ENCODE results near the gene TTC34.

DNA sequence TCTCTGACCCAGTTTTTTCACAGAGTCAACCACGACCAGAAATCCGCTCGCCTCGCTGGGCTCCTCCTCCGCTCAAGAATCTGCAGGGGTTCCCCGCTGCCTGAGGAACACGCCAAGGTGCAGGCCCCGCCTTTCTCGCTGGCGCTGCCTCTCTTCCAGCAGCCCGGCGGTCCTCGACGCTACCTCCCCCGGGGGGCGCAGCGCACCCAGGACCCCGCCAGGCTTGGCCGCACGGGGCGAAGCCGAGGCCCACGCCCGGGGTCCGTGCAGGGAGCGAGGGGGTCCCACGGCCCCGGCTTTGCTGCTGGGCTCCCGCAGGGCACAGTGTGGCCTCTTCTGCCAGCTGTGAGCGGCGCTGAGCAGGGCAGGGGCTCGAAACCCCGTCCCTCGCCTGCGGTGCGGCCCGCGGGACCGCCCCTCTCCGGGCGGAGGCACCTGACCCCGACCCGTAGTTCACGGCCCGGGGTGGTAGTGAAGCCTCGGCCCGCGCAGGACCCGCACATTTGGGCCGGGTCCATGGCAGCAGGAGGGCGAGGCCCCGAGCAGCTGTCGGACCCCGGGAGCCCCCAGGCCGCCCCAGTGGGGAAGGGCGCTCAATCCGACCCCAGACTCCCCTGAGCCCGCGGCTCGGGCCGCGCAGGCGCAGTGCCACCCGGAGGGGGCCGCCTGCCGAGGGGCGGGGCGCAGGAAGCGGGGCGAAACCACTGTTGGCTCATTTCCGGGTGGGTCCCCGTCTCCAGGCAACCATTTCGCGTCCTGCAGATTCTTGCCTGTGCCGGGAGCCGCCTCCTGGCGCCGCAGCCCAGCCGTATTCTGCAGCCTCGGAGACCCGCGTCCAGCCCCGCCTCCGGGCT, 158.7 kb downstream of the TTC34 start:
- TF ChIP-seq POLR2A (IDR thresholded peaks at IDR 0.05) (peak; percentile 77 to 79), CTCF (IDR thresholded peaks at IDR 0.05) (peak in 3 of 4 experiments; percentile 11 to 37 (median 25))

Data from gastroesophageal sphincter (tissue), 3 donors.